K562 (cell line): Measurements from ENCODE around the gene TRUB2. TPM values are rescaled to one million over a fixed set of nuclear protein-coding genes. Genes with fewer than 3 reads are reported as not detected.

Source experiments
- ARID4B ChIP-seq: sonication (generic); formaldehyde crosslinking; IDR thresholded peaks from 2 replicates; pipeline ENCODE4 v1.8.0; 2022; ENCODE audit warnings: mild to moderate bottlenecking, missing genetic modification reagents
- BCOR ChIP-seq: fragments of 450-650 bp; IDR thresholded peaks from 2 replicates; pipeline ENCODE4 v1.6.1; 2016
- CLOCK ChIP-seq: fragments of 250-450 bp; sonication (Bioruptor Pico); IDR thresholded peaks from 2 replicates; pipeline ENCODE4 v1.4.0; 2020; ENCODE audit warnings: mild to moderate bottlenecking, moderate library complexity, borderline replicate concordance
- DACH1 ChIP-seq: fragments of 450-650 bp; IDR thresholded peaks from 2 replicates; pipeline ENCODE4 v1.6.1; 2018; ENCODE audit not compliant: partially characterized antibody
- DMBX1 ChIP-seq: fragments of 250-450 bp; sonication (Bioruptor Pico); IDR thresholded peaks from 2 replicates; pipeline ENCODE4 v1.8.0; 2022; ENCODE audit warnings: inconsistent platforms, mild to moderate bottlenecking, moderate library complexity, borderline replicate concordance
- DNMT1 ChIP-seq: fragments of 450-650 bp; IDR thresholded peaks from 2 replicates; pipeline ENCODE4 v1.6.1; 2016; ENCODE audit warnings: antibody characterized with exemption, mild to moderate bottlenecking
- ERF ChIP-seq: fragments of 450-650 bp; formaldehyde crosslinking; IDR thresholded peaks from 2 replicates; pipeline ENCODE4 v1.4.0; 2020; ENCODE audit warnings: mild to moderate bottlenecking, mixed read lengths
- FOXA1 ChIP-seq: fragments of 450-650 bp; IDR thresholded peaks from 2 replicates; pipeline ENCODE4 v1.6.1; 2016; ENCODE audit warnings: mild to moderate bottlenecking, borderline replicate concordance
- HNRNPH1 ChIP-seq: fragments of 200-400 bp; formaldehyde crosslinking; optimal IDR thresholded peaks from 2 replicates; pipeline ENCODE3; 2017; ENCODE audit warnings: low read depth, mild to moderate bottlenecking, low read length, moderate library complexity
- HNRNPUL1 ChIP-seq: fragments of 200-400 bp; formaldehyde crosslinking; IDR thresholded peaks from 2 replicates; pipeline ENCODE4 v1.6.1; 2017; ENCODE audit warnings: low read length
- KDM5B ChIP-seq: fragments of 200-600 bp; sonication (generic); IDR thresholded peaks from 2 replicates; pipeline ENCODE4 v1.6.1; 2012; ENCODE audit warnings: low read depth, mild to moderate bottlenecking, moderate library complexity, low read length, control low read depth, inconsistent platforms; ENCODE audit not compliant: insufficient replicate concordance
- LARP7 ChIP-seq: fragments of 450-650 bp; IDR thresholded peaks from 2 replicates; pipeline ENCODE4 v1.6.1; 2016
- NCOA2 ChIP-seq, 2 experiments: fragments of 450-650 bp; IDR thresholded peaks; 2 replicates each; pipeline ENCODE4 v1.6.1; 2018; ENCODE audit warnings: mild to moderate bottlenecking in 2 of 2, moderate library complexity in 1 of 2; ENCODE audit not compliant: partially characterized antibody in 2 of 2
- THRAP3 ChIP-seq: fragments of 450-650 bp; IDR thresholded peaks from 2 replicates; pipeline ENCODE4 v1.6.1; 2016; ENCODE audit warnings: mild to moderate bottlenecking, inconsistent platforms, borderline replicate concordance
- ZNF316 ChIP-seq: fragments of 450-650 bp; IDR thresholded peaks from 2 replicates; pipeline ENCODE4 v1.6.1; 2016
- ZNF436 ChIP-seq: fragments of 250-450, 450-650 bp; sonication (Bioruptor Pico); formaldehyde crosslinking; IDR thresholded peaks from 2 replicates; pipeline ENCODE4 v1.7.0; 2020; ENCODE audit warnings: mild to moderate bottlenecking
- polyA plus RNA-seq, 8 experiments: library from polyadenylated mRNA; depleted of rRNA in 4 of 8; stranded (reverse) in 5 of 8; unstranded in 3 of 8; fragments of >200 nt; fragmentation: Nextera tagmentation in 2 of 8; fragmentation: Illumina TruSeq in 1 of 8; extraction: Ambion mirVana in 2 of 8; extraction: Trizol in 1 of 8; gene quantifications; 2 replicates each; pipeline versions ENCODE4 v1.2.1 to v1.2.3, GENCODE V29; 2011 to 2014; ENCODE audit warnings: inconsistent platforms in 1 of 8, missing spikeins in 1 of 8
- total RNA-seq, 7 experiments: library from RNA; depleted of rRNA in 6 of 7; stranded (reverse); fragments of >200 nt in 6 of 7; fragmentation: Illumina TruSeq in 2 of 7; extraction: Trizol in 2 of 7; gene quantifications; 2 replicates each; pipeline versions ENCODE4 v1.2.1 to v1.2.3, GENCODE V29; 2011 to 2021; ENCODE audit warnings: low replicate concordance in 1 of 7
- TF ChIP-seq, protein P1 (sequence below): sonication (generic); formaldehyde crosslinking; IDR thresholded peaks from 2 replicates; pipeline ENCODE4 v1.8.0; 2022; ENCODE audit warnings: mild to moderate bottlenecking, missing genetic modification reagents
- TF ChIP-seq, protein P2 (sequence below): fragments of 450-650 bp; IDR thresholded peaks from 2 replicates; pipeline ENCODE4 v1.7.1; 2018; ENCODE audit warnings: mild to moderate bottlenecking, low read depth; ENCODE audit not compliant: partially characterized antibody

Gene TRUB2
- total and polyA plus RNA-seq, 9 of the 15 experiments (the other 6 are each of a cell fraction or from before 2014, with no cell fraction given) = 9.3 to 110 (median 63.0) TPM

DNA sequence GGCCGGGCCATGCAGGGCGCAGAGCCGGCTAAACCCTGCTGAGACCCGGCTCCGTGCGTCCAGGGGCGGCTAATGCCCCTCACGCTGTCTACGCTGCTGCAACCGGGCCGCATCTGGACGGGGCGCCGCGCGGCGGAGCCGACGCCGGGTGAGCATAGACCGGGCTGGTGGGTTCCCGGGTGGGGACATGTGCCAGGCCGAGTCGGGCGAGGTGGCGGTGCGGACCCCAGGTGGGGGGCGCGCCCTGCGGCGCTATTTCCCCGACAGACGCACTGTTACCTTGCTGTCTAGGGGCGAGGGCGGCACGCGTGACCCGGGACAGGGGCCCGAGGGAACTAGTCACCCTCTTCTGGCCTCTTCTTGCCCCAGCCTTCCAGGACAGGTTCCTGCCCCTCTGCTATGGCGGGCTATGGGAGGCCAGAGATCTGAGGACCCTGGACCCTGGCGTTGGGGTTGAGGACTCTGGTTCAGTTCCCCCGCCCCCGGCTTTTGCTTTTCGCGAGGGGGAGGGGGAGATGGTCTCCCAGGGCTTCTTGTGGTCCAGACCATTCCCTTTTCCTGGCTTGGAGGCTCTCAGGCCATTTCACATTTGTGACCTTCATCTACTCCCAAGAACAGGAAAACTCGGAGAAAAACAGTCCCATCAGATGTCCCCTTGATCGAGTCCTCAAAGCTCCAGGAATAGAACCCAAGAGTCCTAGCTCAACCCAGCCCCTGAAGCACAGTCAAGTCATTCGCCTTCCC, 18.6 kb upstream of the TRUB2 start (continued):
- TF ChIP-seq ARID4B (CRISPR knock-in tag) (no peak), CLOCK (CRISPR knock-in tag) (no peak), ZNF436 (CRISPR knock-in tag) (no peak), ZNF316 (no peak), ERF (CRISPR knock-in tag) (no peak), DMBX1 (CRISPR knock-in tag) (no peak), LARP7 (no peak), HNRNPUL1 (no peak), DNMT1 (no peak), THRAP3 (no peak), DACH1 (no peak), KDM5B (no peak), HNRNPH1 (no peak), FOXA1 (no peak), NCOA2 (IDR thresholded peaks at IDR 0.05; ENCODE audit: partially characterized antibody in 2 of 2) (no peak), BCOR (0 out of 2 replicates have a peak, but pooled peaks have one; percentile 10)
- TF ChIP-seq, protein P1, sequence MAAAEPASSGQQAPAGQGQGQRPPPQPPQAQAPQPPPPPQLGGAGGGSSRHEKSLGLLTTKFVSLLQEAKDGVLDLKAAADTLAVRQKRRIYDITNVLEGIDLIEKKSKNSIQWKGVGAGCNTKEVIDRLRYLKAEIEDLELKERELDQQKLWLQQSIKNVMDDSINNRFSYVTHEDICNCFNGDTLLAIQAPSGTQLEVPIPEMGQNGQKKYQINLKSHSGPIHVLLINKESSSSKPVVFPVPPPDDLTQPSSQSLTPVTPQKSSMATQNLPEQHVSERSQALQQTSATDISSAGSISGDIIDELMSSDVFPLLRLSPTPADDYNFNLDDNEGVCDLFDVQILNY (CRISPR knock-in tag) = no peak
- TF ChIP-seq, protein P2, sequence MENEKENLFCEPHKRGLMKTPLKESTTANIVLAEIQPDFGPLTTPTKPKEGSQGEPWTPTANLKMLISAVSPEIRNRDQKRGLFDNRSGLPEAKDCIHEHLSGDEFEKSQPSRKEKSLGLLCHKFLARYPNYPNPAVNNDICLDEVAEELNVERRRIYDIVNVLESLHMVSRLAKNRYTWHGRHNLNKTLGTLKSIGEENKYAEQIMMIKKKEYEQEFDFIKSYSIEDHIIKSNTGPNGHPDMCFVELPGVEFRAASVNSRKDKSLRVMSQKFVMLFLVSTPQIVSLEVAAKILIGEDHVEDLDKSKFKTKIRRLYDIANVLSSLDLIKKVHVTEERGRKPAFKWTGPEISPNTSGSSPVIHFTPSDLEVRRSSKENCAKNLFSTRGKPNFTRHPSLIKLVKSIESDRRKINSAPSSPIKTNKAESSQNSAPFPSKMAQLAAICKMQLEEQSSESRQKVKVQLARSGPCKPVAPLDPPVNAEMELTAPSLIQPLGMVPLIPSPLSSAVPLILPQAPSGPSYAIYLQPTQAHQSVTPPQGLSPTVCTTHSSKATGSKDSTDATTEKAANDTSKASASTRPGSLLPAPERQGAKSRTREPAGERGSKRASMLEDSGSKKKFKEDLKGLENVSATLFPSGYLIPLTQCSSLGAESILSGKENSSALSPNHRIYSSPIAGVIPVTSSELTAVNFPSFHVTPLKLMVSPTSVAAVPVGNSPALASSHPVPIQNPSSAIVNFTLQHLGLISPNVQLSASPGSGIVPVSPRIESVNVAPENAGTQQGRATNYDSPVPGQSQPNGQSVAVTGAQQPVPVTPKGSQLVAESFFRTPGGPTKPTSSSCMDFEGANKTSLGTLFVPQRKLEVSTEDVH = no peak
